ENCODE data around the gene SCUBE3. TPM values are rescaled to one million over a fixed set of nuclear protein-coding genes. Genes with fewer than 3 reads are reported as not detected.

The SCUBE3 gene
- total RNA-seq, 1 experiment from 2014 or later: 0.05 TPM

DNA sequence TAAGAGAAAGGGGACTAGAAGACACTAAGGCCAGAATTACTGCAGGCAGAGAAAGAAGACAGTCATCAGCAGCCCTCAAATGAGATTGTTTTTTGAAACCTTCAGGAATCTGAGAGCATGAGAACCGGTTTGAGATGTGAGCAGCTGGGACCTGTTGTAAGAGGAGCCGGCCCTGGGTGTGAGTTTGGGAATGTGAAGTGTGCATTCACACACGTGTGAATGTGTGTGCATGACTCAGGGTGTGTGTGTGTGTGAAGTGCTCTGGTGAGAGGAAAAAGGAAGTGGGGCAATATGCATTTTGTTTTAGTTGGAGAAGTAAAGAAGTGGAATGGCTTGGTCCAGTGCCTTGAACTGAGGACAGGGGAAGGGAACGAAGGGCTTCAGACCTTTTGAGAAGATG lies 4.3 kb downstream of the SCUBE3 start:
- Histone ChIP-seq H3K4me2 (ENCODE audit: low read length) (no peak overlapping the region), H3K9ac (ENCODE audit: low read length) (no peak overlapping the region), H3K9me3 (ENCODE audit: control insufficient read depth in 1 of 2, insufficient read depth in 1 of 2, low read depth in 1 of 2, low read length in 2 of 2) (no peaks in the 10 kb centered on the region), H3K4me3 (replicated peaks in 1 of 2; ENCODE audit: low read depth in 1 of 2, low read length in 2 of 2) (no peak overlapping the region), H3K27ac (ENCODE audit: low read depth, low read length) (no peak overlapping the region), H3K9me2 (ENCODE audit: insufficient read depth) (no peaks in the 10 kb centered on the region), H3K36me3 (ENCODE audit: control insufficient read depth in 1 of 2, insufficient read depth in 2 of 2, low read length in 2 of 2) (no peaks in the 10 kb centered on the region), H3K27me3 (ENCODE audit: insufficient read depth, low read length) (no peaks in the 10 kb centered on the region), H3K79me2 (ENCODE audit: insufficient read depth, low read length) (no peaks in the 10 kb centered on the region), H2AFZ (ENCODE audit: low read depth, low read length, poor library complexity, severe bottlenecking) (no peak overlapping the region), H3K4me1 (ENCODE audit: control insufficient read depth in 1 of 2, insufficient read depth in 2 of 2, low read length in 2 of 2) (no peaks in the 10 kb centered on the region; a peak in 1 of 4 replicates), H4K20me1 (ENCODE audit: insufficient read depth) (no peaks in the 10 kb centered on the region)
- TF ChIP-seq EGR1 (IDR thresholded peaks at IDR 0.05; ENCODE audit: low read depth): no peak
- TF ChIP-seq TCF7L2 (IDR thresholded peaks at IDR 0.05; ENCODE audit: borderline replicate concordance, extremely low read depth, insufficient read depth, insufficient read length): no peak
- TF ChIP-seq FOSL1 (IDR thresholded peaks at IDR 0.05; ENCODE audit: low read depth): no peak
- TF ChIP-seq CEBPB (IDR thresholded peaks at IDR 0.05; ENCODE audit: low read depth): no peak
- no peak for TF ChIP-seq JUND (IDR thresholded peaks at IDR 0.05)
- TF ChIP-seq POLR2A (IDR thresholded peaks at IDR 0.05; ENCODE audit: borderline replicate concordance, extremely low read depth, insufficient read depth, insufficient read length): no peak
- TF ChIP-seq, protein P1, sequence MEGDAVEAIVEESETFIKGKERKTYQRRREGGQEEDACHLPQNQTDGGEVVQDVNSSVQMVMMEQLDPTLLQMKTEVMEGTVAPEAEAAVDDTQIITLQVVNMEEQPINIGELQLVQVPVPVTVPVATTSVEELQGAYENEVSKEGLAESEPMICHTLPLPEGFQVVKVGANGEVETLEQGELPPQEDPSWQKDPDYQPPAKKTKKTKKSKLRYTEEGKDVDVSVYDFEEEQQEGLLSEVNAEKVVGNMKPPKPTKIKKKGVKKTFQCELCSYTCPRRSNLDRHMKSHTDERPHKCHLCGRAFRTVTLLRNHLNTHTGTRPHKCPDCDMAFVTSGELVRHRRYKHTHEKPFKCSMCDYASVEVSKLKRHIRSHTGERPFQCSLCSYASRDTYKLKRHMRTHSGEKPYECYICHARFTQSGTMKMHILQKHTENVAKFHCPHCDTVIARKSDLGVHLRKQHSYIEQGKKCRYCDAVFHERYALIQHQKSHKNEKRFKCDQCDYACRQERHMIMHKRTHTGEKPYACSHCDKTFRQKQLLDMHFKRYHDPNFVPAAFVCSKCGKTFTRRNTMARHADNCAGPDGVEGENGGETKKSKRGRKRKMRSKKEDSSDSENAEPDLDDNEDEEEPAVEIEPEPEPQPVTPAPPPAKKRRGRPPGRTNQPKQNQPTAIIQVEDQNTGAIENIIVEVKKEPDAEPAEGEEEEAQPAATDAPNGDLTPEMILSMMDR (IDR thresholded peaks at IDR 0.05 in 2 of 3, conservative IDR thresholded peaks at IDR 0.05 in 1 of 3; ENCODE audit: borderline replicate concordance in 1 of 3, insufficient read depth in 1 of 3, low read depth in 2 of 3, low read length in 2 of 3): no peak
- no peak for DNase-seq (ENCODE audit: low read depth, low spot score)
- RAD21 ChIA-PET (ENCODE audit: low non-redundant PET in 1 of 2, low total read pairs in 2 of 2, uncharacterized antibody in 2 of 2, unreplicated experiment in 2 of 2): no interaction called here
- CTCF ChIA-PET: no interaction called here
- POLR2A ChIA-PET: no interaction called here
- no TSS peak for BruUV-seq (replicated peaks)
- intact Hi-C loops (cut with micrococcal nuclease): no loop called here
- ATAC-seq: no peak

DNA sequence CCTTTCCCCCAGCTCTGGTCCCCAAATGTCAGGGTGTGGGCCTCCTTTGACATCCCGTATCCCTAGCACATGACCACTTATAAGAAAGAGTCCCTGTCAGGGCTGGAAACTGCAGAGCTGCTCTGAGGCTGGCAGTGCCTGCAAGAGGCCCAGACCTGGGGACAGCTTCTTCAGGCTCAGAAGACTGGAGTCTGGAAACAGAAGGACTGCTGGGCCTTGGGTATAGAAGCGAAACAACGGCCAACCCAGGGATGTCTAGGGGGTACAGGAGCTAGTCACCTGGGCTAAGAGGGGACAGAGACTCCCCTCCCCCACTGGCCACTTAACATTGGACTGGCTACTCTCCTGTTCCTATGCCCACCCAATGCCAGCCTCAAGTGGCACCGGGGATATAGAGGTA lies 4.7 kb downstream of the SCUBE3 start:
- ATAC-seq (no peak), DNase-seq (ENCODE audit: low read depth, low spot score) (no peak)
- BruUV-seq (replicated peaks): no TSS peak
- no peak overlapping the region for H3K9ac ChIP-seq (ENCODE audit: low read length)
- no peak overlapping the region for H3K27ac ChIP-seq (ENCODE audit: low read depth, low read length)
- H3K27me3 ChIP-seq (ENCODE audit: insufficient read depth, low read length): no peaks in the 10 kb centered on the region
- intact Hi-C loops (cut with micrococcal nuclease): no loop called here
- no peaks in the 10 kb centered on the region for H4K20me1 ChIP-seq (ENCODE audit: insufficient read depth)
- H3K79me2 ChIP-seq (ENCODE audit: insufficient read depth, low read length): no peaks in the 10 kb centered on the region
- CTCF ChIA-PET: no interaction called here
- H3K9me2 ChIP-seq (ENCODE audit: insufficient read depth): no peaks in the 10 kb centered on the region
- H3K4me1 ChIP-seq (ENCODE audit: control insufficient read depth in 1 of 2, insufficient read depth in 2 of 2, low read length in 2 of 2): no peaks in the 10 kb centered on the region; a peak in 1 of 4 replicates
- no peak overlapping the region for H2AFZ ChIP-seq (ENCODE audit: low read depth, low read length, poor library complexity, severe bottlenecking)
- POLR2A ChIA-PET: no interaction called here
- no peak overlapping the region for H3K4me3 ChIP-seq (replicated peaks in 1 of 2; ENCODE audit: low read depth in 1 of 2, low read length in 2 of 2)
- no peaks in the 10 kb centered on the region for H3K36me3 ChIP-seq (ENCODE audit: control insufficient read depth in 1 of 2, insufficient read depth in 2 of 2, low read length in 2 of 2)
- H3K9me3 ChIP-seq (ENCODE audit: control insufficient read depth in 1 of 2, insufficient read depth in 1 of 2, low read depth in 1 of 2, low read length in 2 of 2): no peaks in the 10 kb centered on the region
- RAD21 ChIA-PET (ENCODE audit: low non-redundant PET in 1 of 2, low total read pairs in 2 of 2, uncharacterized antibody in 2 of 2, unreplicated experiment in 2 of 2): no interaction called here
- H3K4me2 ChIP-seq (ENCODE audit: low read length): no peak overlapping the region
- TF ChIP-seq, protein P2, sequence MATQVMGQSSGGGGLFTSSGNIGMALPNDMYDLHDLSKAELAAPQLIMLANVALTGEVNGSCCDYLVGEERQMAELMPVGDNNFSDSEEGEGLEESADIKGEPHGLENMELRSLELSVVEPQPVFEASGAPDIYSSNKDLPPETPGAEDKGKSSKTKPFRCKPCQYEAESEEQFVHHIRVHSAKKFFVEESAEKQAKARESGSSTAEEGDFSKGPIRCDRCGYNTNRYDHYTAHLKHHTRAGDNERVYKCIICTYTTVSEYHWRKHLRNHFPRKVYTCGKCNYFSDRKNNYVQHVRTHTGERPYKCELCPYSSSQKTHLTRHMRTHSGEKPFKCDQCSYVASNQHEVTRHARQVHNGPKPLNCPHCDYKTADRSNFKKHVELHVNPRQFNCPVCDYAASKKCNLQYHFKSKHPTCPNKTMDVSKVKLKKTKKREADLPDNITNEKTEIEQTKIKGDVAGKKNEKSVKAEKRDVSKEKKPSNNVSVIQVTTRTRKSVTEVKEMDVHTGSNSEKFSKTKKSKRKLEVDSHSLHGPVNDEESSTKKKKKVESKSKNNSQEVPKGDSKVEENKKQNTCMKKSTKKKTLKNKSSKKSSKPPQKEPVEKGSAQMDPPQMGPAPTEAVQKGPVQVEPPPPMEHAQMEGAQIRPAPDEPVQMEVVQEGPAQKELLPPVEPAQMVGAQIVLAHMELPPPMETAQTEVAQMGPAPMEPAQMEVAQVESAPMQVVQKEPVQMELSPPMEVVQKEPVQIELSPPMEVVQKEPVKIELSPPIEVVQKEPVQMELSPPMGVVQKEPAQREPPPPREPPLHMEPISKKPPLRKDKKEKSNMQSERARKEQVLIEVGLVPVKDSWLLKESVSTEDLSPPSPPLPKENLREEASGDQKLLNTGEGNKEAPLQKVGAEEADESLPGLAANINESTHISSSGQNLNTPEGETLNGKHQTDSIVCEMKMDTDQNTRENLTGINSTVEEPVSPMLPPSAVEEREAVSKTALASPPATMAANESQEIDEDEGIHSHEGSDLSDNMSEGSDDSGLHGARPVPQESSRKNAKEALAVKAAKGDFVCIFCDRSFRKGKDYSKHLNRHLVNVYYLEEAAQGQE (IDR thresholded peaks at IDR 0.05; ENCODE audit: low read depth): no peak
- TF ChIP-seq SP1 (IDR thresholded peaks at IDR 0.05; ENCODE audit: low read depth) (no peak), POLR2A (IDR thresholded peaks at IDR 0.05; ENCODE audit: borderline replicate concordance, extremely low read depth, insufficient read depth, insufficient read length) (no peak), YY1 (IDR thresholded peaks at IDR 0.05; ENCODE audit: extremely low read depth, insufficient replicate concordance, low read depth, low read length) (no peak), ZFX (IDR thresholded peaks at IDR 0.05) (no peak), POLR2AphosphoS5 (IDR thresholded peaks at IDR 0.05; ENCODE audit: low read depth, low read length) (no peak), CEBPB (IDR thresholded peaks at IDR 0.05; ENCODE audit: low read depth) (no peak), SRF (IDR thresholded peaks at IDR 0.05; ENCODE audit: low read depth) (no peak), CBX3 (IDR thresholded peaks at IDR 0.05; ENCODE audit: low read depth) (no peak), ELF1 (IDR thresholded peaks at IDR 0.05; ENCODE audit: borderline replicate concordance, low read depth) (no peak), JUND (IDR thresholded peaks at IDR 0.05) (no peak)
- TF ChIP-seq, protein P3, sequence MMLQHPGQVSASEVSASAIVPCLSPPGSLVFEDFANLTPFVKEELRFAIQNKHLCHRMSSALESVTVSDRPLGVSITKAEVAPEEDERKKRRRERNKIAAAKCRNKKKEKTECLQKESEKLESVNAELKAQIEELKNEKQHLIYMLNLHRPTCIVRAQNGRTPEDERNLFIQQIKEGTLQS (IDR thresholded peaks at IDR 0.05): no peak
- TF ChIP-seq, protein P4, sequence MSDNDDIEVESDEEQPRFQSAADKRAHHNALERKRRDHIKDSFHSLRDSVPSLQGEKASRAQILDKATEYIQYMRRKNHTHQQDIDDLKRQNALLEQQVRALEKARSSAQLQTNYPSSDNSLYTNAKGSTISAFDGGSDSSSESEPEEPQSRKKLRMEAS (IDR thresholded peaks at IDR 0.05): no peak

Data from HCT116 (cell line).